ENCODE measurements around the gene GSDMA.

The GSDMA gene

GRCh38 chr17:39968761-39969160, 6.0 kb downstream of the GSDMA start:
- H3K27ac ChIP-seq: no peak overlapping the region
- TF ChIP-seq CTCF (conservative IDR thresholded peaks at IDR 0.05): no peak

- no peak for TF ChIP-seq CTCF (conservative IDR thresholded peaks at IDR 0.05)
- no peak overlapping the region for H3K27ac ChIP-seq
These were observed 6.6 kb downstream of the GSDMA start for GRCh38 chr17:39969375-39969774.

GRCh38 chr17:39970157-39970692, 7.4 kb downstream of the GSDMA start:
- no peak for TF ChIP-seq CTCF (conservative IDR thresholded peaks at IDR 0.05)
- H3K27ac ChIP-seq: no peak overlapping the region

- no peak for TF ChIP-seq CTCF (conservative IDR thresholded peaks at IDR 0.05)
These were observed 8.3 kb downstream of the GSDMA start for GRCh38 chr17:39971076-39971603.

GRCh38 chr17:39972271-39972670, 9.5 kb downstream of the GSDMA start:
- no peak overlapping the region for H3K27ac ChIP-seq
- TF ChIP-seq CTCF (conservative IDR thresholded peaks at IDR 0.05): no peak

More at GRCh38 chr17:39971076-39971603, 8.3 kb downstream of the GSDMA start:
- H3K27ac ChIP-seq: no peak overlapping the region

- no peak for TF ChIP-seq CTCF (conservative IDR thresholded peaks at IDR 0.05)
- no peak overlapping the region for H3K27ac ChIP-seq
These were observed 10.7 kb downstream of the GSDMA start for GRCh38 chr17:39973496-39973895.

GRCh38 chr17:39974433-39974832, 11.6 kb downstream of the GSDMA start:
- TF ChIP-seq CTCF (conservative IDR thresholded peaks at IDR 0.05): no peak

More at GRCh38 chr17:39974433-39974832, 11.6 kb downstream of the GSDMA start:
- no peak overlapping the region for H3K27ac ChIP-seq
